SKM-1 treated with dmso at 0.1 percent for 144 hours (cell line): ENCODE data around the gene ASTN2.
"Not testable (repeated sequence)": the region's sequence is repeated elsewhere in the genome, so short reads cannot be mapped to it uniquely, and the experiment has no call there.

Experiments
- DNase-seq: peaks from one replicate; lab custom pipeline; 2025; ENCODE audit not compliant: unreplicated experiment; lab: John Stamatoyannopoulos, UW

ASTN2 gene

DNA sequence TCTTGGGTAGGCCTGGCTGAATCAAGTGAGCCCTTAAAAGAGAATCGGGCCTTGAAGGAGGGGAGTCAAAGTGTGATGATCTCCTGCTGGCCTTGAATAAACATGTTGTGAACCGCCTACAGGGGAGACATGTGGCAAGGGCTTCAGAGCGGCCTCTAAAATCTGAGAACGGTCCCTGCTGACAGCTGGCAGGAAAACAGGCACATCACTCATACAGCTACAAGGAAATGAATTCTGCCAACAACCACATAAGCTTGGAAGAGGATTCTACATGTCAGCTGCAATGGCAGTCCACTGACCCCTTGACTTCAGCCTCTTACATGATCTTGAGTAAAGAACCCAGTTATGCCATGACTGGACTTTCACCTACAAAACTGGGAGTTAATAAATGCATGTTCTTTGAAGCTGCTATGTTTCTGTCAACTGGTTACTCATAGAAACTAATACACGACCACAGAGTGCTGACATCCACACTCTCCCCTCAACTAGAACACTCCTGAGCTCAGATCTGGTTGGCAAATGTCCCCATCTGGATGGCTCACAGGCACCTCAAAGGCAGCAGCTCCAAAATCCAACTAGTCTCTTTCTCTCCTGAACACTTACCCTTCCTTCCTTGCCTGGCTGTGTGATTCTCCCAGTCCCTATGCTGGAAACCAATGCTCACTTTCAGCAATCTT is 333.1 kb downstream of the ASTN2 start:
- no peak for DNase-seq

DNA sequence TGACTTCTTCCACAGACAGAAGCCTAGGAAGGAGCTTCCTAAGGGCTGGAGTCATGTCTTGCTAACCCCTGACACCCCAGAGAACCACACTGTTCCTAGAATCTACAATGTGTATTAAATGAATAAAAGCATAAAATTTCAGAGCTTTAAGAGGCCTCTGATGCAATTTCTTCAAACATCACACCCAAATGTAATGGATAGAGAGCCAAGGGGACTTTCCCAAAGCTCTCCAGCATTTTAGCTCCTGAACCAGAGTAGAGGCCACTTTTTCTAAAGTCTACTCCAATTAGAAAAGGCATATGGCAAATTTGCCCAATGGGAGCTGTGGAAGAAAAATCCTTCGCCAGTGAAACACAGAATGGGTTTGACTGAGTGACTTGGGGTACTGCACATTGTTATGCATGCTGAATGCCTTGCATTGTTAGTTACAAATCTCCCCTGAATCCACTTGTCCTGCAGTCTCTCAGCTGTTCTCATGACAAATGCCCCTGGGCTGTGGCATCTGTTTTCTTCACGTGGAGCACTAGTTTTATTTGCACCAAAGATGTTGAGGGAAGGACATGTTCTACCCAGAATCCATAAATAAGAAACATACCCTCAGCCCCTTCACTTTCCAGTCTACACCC is 334.0 kb downstream of the ASTN2 start:
- no peak for DNase-seq

DNA sequence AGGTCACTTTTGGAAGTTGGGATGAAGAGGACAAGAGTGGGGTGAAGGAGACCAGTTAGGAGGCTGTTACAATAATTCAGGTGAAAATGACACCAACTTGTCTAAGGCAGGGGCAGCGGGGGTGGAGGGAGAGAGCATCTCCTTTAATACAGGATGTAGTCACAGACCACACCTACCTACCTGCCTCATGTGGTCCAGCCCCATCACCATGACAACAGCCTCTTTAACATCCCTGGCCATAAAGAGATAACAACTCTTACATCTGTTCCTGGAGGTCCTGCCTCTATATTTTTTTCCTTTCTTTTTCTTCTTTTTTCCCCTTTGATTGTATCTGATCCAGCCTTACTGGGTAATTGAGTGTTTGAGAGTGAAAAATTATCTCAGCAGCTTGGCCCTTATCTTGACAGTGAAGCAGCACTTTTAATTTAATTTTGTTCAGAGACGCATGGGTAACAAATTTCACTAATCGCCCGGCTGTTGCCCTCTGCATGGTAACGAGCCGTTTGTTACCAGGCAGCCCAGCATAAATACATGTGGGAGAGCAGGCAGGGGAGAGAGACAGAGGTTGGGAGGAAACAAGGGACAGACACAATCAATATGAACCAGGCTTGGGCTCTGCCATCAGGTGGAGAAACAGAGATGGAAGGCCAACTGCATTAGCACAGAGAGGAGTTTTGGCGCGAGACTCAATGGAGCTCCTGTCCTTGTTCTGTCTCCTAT is 338.1 kb downstream of the ASTN2 start:
- DNase-seq: no peak

DNA sequence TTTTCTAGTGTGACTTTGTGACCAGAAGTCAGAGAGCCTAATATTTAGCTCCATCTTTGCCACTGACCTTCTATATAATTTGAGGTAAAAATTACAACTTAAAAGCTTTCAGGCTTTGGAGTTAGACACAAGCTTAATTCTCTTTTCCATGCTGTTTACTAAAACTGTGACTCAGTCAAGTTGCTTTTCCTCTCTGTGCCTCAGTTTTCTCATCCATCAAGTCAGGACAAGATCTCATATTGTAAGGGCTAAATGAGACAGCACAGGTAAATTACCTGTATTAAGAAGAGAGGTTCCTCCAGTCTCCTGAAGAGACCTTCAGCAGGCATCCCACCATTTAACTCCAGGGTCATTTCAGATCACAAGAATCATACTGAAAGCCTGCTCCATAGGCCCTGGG is 339.2 kb downstream of the ASTN2 start:
- no peak for DNase-seq

DNA sequence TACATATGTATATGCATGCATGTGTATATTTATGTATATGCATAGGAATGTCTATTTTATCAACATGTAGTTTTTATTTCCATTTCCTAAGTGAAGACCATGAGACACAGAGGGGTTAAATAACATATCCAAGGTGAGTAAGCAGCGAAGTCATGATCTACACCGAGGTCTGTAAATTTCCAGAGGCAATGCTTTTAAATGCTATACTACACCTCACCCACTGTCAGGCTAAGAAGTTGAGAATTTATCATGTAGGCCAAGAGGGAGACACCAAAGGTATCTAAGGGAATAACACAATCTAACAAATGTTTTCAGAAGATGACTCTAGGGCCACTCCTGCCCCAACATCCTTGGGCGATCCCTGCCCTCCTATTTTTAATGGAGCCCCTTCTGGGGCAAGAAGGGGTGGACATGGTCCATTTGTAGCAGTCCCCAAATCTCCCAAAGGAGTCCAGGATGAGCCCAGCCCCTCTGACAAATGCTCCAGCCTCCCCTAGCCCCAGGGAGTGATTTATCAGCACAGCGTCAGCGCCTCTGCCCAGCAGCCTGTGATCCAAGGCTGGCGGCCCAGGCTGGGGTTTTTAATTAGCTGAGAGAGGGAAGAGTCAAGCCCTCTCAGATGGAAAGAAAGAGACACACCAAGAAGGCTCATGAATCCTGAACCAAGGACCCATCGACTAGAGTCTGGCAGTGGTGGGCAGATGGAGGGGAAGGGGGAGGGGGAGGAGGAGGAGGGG is 339.9 kb downstream of the ASTN2 start:
- no peak for DNase-seq

DNA sequence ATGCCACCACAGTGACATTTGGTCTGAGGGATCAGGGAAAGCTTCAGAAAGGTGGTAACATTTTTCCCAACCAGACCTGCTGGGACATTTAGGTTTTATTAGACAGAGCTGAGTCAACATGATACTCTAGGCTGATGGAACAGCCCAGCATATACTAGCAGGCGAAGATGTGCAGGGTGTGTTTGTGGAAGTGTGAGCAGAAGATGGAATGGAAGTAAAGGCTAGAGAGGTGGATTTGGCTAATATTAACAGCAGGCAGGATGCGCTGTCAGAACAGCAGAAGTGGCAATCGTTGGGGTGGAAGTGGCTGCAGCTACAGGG is 340.6 kb downstream of the ASTN2 start:
- DNase-seq: no peak

DNA sequence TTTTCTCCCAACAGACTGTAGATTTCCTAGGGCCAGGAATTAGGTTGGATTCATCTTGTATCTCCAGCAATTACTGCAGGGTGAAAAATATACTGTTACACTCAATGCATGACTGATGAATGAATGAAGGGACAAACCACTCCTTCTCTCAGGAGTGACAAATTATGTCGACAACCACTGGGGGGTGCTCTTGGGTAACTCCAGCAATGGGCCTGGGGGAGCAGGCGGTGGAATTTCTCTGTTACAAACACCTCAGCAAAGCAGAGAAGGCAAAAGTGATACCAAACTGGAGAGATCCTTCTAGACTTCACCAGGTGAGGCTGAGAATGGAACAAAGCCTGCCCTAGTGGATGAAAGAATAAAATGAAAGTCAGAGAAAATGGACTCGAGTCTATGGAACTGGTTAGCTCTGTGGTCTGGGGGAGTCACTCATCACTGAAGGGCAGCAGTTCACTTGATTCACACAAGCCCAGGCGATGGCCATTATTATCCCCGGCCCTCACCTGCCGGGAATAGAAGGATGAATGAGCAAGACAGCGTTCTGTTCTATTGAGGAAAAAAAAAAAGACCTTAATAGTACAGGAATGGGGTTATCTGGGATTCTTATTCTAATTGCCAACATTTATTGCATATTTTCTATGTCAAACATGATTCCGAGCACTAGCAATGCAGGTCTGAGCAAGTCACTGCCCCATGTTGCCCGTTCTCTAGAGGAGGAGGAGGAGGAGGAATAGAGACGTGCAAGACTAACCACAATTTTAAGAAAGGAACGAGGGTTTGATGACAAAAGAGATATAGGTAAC is 341.1 kb downstream of the ASTN2 start:
- DNase-seq: no peak

DNA sequence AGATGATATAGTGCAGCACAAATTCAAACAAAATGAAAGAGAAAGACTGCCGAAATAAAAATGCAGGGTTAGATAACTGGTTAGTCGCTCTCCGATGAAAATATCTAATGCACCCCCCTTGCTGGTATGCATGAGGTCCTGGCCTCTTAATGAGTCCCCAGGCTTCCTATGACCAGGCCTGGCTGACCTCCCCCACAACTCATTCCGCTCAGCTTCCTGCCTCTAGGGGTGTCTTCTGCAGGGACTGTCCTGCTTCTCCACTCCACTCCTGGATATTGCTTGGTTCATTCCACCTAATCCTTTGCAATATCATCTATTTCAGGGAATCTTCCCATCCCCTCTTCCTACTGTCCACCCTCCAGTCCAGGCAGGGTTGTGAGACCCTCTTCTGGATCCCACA is 341.8 kb downstream of the ASTN2 start:
- DNase-seq: no peak

DNA sequence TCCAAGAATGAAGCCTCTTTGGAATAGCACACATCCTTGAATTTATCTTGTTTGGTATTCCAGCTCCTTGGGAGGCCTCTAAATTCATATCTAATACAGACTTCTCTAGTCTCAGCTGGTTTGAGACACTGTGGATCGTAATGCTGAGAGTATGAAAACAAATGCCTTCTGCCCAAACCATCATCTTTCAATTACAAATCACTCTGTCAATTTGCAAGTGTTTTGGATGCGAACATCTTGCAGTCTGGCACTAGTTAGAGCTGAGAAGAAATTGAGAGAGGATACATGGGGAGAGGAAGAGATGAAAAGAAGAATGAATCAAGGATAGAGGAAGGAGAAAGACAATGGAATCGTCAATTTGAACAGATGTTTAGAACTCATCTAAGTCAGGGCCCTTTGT is 342.6 kb downstream of the ASTN2 start:
- DNase-seq: no peak

DNA sequence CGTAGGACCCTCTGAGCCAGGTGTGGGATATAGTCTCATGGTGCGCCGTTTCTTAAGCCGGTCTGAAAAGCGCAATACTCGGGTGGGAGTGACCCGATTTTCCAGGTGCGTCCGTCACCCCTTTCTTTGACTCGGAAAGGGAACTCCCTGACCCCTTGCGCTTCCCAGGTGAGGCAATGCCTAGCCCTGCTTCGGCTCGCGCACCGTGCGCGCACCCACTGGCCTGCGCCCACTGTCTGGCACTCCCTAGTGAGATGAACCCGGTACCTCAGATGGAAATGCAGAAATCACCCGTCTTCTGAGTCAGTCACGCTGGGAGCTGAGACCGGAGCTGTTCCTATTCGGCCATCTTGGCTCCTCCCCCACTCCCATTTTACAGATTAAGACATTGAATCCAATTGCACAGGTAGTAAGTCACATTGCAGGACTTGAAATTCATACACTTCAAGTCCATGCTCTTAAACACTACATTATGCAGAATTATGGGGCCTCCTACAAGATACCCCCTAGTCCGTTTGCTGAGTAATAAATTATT is 343.1 kb downstream of the ASTN2 start:
- not testable (repeated sequence) for DNase-seq

DNA sequence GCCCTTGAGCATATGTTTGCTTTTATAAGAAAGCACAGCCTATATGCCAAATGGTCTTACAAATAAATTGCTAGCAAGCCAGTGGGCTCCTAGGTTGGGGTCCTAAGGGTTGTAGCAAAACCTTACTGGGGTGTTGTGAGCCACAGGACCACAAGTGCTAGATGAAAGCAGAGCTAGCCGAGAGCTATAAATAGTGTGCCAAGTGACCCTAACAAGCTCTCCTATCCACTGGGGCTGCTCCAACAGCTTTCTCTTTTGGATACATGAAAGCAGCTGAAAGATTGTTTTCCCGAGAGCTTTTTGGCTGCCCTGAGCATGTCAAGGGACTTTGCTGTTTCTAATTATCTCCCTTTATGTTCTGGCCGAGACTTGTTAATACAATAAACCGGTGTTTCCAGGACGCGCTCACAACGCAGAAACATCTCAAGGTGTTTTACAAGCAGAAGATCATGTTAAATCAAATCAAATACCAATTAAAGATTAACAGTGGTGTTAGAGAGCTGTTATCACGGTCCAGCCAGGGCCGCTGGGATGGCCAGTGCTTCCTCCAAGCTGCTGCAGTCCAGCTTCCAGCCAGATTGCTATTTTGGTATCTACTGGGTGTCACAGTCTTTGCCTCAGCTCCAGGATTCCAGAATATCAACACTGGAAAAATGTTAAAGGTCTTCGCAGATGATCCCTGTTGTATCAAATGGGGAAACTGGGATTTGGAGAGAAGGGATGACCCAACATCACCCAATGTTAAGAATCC is 351.0 kb downstream of the ASTN2 start:
- DNase-seq: no peak

DNA sequence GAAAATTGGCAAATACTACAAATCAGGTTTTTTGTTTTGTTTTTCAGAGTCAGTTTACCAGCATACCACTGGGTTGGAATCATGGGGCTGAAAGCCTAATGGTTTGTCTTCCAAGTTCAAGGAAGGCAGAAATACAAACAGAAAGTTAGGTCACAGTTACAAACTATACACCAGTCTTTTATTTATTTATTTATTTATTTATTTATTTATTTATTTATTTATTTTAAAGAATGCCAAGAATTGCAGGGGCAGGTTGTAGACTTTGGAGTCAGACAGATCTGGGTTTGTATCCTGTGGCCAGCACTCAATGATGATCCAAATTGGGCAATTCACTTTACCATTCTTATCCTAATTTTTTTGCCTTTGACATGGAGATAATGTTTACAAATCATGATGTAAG is 353.9 kb downstream of the ASTN2 start:
- no peak for DNase-seq

DNA sequence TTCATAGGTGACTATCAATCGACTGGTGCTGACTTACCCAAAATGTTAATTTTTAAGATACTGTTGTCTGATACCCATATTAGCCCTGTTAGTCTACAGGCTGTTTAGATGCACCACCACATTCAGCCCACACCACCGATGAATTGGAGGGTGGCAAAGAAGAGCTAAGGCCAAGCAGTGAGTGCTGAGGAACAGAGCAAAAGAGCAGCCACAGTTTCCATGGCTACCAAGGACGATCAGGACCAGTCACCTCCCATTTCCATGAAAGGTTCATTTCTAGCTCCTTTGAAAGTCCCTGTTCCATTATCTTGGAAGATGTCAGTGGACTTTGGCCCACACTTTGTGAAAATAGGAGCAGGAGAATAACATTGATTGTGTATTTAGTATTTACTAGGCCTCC is 364.9 kb downstream of the ASTN2 start:
- no peak for DNase-seq

DNA sequence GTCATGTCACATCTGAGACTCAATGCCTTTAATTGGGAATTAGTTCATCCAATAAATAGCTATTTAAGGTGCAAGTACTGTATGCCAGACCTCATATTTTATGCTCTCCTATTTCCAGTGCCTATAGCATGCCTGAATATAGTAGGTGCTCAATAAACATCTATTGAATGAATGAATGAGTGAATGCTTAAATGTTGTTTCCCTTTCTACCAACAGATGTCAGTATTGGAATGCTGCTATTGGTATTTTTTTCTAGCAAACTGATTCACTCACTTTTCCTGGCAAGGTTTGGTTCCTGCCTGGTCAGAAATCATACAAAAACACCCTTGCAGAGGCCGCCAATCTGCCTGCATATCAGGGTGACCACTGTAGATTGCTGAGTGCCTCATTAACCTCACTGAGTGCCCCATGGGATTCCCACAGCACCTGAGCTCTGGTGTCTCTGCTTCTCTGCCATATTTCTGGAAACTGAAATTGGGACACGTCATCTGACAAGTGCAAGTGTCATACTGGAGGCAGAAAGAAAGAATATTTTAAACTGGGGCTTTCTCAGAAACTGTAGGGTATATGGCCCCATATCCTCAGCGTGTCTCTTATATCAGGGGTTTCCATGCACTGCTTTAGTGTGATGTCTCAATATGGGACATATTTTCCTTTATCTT is 368.1 kb downstream of the ASTN2 start:
- no peak for DNase-seq

DNA sequence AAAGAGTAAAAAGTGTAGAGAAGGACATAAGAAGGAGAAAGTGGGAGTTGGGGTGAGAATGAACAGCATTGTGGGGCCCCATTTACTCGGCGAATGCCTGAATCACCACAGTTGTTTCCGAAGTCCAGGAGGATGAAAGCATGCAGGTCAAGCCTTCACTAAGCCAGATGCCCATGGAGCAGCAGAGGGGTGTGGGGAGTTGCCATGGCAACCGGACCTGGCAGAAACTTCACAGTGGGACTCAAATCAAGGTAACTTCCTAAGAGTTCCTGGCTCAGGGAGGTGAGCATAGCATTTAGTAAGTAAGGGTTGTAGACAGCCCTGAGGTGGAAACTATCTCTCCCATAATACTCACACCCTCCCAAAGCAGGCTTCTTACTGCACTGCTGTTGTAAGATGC is 370.6 kb downstream of the ASTN2 start:
- no peak for DNase-seq

DNA sequence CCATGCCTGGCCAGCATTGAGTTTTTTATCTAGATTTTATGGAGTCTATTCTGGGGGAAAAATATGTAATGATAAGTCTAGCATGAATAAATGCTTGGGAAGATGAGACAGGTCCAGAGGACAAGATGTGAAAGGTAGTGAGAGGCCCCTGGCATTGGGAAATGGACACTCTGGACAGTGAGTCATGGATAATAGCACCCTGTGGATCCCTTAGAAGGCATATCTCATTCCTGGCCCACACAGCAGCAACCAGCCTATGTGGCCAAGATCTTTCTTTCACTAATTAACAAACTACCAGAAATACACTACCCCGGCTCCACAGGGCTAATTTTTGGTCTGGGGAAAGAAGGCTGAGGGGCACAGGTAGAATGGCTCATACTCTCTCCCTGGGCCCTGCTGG is 371.7 kb downstream of the ASTN2 start:
- no peak for DNase-seq

DNA sequence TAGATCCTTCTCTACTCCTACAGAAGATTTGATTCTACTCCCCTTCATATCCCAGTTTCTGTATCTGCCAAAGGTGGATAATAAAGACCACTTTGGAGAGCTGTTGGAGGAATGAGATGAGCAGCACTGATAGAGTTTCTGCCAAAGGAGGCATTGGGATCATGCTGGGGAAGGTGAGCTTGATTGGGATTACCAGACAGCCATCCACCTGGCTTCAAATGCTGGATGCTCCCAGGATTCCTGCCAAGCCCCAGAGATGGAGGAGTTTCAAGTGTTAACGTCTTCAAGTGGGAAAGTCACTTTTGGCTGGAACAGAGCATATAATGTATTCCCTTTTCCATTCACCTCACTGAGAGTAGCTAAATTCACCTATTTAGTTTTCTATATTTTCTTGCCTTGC is 379.3 kb downstream of the ASTN2 start:
- DNase-seq: no peak

DNA sequence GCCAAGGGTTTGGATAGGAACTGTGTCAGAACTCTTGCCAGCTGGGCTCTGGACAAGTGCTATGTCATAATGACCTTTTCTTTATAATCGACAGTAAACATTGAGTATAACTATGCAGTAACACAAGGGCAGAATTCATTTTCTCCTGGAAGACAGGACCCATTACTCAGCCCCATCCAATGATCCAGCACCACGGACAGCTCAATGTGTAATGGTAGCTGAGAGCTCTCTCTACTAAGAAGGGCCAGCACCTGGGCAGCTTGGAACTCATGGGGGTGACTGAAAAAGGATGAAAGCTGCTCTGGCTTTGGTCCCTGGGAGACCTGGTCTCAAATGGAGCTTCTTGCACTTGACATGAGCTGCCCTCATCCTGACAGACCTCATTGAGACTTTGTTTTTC is 380.0 kb downstream of the ASTN2 start:
- no peak for DNase-seq

DNA sequence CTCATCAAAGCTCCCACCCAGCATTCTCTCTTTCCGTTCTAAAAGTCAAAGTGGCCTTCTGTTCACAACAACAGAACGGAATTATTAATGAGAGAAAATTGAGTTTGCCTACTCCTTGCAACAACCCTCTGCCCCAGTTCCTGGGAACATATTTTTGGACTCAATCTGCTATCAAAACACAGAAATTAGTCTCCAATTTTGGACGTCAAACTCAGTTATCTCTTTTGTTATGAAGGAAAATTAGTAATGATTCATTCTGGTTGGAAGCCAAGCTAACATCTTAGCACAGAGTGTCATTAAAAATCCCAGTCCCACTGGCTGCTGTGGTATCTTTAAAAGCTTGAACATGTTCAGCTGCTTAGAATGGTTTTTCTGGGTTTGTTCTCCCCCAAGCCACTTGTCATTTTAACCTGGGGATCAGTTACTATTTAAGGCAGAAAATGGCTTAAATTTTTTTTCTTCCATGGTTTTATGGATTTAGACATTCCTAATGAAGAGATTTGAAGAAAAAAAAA is 384.5 kb downstream of the ASTN2 start:
- no peak for DNase-seq
